NCI-H1694 treated with DMSO at 0.1 percent for 48 hours (cell line): Measurements from ENCODE around the gene REC8.
"Not testable (repeated sequence)": the region's sequence is repeated elsewhere in the genome, so short reads cannot be mapped to it uniquely, and the experiment has no call there.

Experiments
- DNase-seq: peaks from one replicate; lab custom pipeline; 2025; lab: John Stamatoyannopoulos, UW

Gene REC8

GRCh38 chr14:24184104-24184970, 12.5 kb downstream of the REC8 start:
- DNase-seq: no peak

GRCh38 chr14:24185026-24185425, 13.1 kb downstream of the REC8 start:
- DNase-seq: no peak

GRCh38 chr14:24185741-24186140, 13.9 kb downstream of the REC8 start:
- no peak for DNase-seq

- no peak for DNase-seq
Observed at GRCh38 chr14:24186831-24187538, 15.1 kb downstream of the REC8 start.

- DNase-seq: no peak
Observed at GRCh38 chr14:24187539-24187915, 15.6 kb downstream of the REC8 start.

GRCh38 chr14:24188251-24189058, 16.6 kb downstream of the REC8 start, which contains the start of gene IPO4:
IPO4 (minus strand) TSS chr14:24188816; CDS start chr14:24188787, 29 bp downstream.
- peak; percentile 96 for DNase-seq

- no peak for DNase-seq
Observed at GRCh38 chr14:24189059-24189375, 17.1 kb downstream of the REC8 start.

- DNase-seq: no peak
Observed at GRCh38 chr14:24189460-24189859, 17.6 kb downstream of the REC8 start.

- DNase-seq: no peak
Observed at GRCh38 chr14:24190416-24190815, 18.5 kb downstream of the REC8 start.

- no peak for DNase-seq
Observed at GRCh38 chr14:24192933-24193332, 21.1 kb downstream of the REC8 start.

- DNase-seq: no peak
Observed at GRCh38 chr14:24194186-24194872, 22.4 kb downstream of the REC8 start.

- no peak for DNase-seq
Observed at GRCh38 chr14:24194873-24195185, 22.9 kb downstream of the REC8 start.

GRCh38 chr14:24195186-24196070, 23.5 kb downstream of the REC8 start, which contains the start of gene TM9SF1:
TM9SF1 (minus strand) TSS chr14:24195441; CDS start chr14:24195019, 422 bp downstream.
- peak; percentile 55 for DNase-seq

- DNase-seq: no peak
Observed at GRCh38 chr14:24196071-24197055, 24.5 kb downstream of the REC8 start.

GRCh38 chr14:24197056-24197450, 25.2 kb downstream of the REC8 start:
- DNase-seq: no peak

GRCh38 chr14:24198814-24199524, 27.1 kb downstream of the REC8 start:
- no peak for DNase-seq

- not testable (repeated sequence) for DNase-seq
Observed at GRCh38 chr14:24202538-24202937, 30.7 kb downstream of the REC8 start.

- not testable (repeated sequence) for DNase-seq
Observed at GRCh38 chr14:24203249-24203886, 31.5 kb downstream of the REC8 start.
